HG03103 (cell line): ENCODE results near the gene SLC35A2.
"Not testable (repeated sequence)": the region's sequence is repeated elsewhere in the genome, so short reads cannot be mapped to it uniquely, and the experiment has no call there.

Experiments
- ATAC-seq: cut with Tn5 transposase; IDR thresholded peaks from one replicate; pipeline ENCODE4 v1.9.1; 2021; ENCODE audit warnings: low read depth; ENCODE audit not compliant: unreplicated experiment

Gene SLC35A2

GRCh38 chrX:48854121-48854804 is 57.2 kb downstream of the SLC35A2 start:
- ATAC-seq: not testable (repeated sequence)

- ATAC-seq: not testable (repeated sequence)
Observed at GRCh38 chrX:48853494-48853893, 58.0 kb downstream of the SLC35A2 start.
